ENCODE results near the gene FMN1.

Gene FMN1

DNA sequence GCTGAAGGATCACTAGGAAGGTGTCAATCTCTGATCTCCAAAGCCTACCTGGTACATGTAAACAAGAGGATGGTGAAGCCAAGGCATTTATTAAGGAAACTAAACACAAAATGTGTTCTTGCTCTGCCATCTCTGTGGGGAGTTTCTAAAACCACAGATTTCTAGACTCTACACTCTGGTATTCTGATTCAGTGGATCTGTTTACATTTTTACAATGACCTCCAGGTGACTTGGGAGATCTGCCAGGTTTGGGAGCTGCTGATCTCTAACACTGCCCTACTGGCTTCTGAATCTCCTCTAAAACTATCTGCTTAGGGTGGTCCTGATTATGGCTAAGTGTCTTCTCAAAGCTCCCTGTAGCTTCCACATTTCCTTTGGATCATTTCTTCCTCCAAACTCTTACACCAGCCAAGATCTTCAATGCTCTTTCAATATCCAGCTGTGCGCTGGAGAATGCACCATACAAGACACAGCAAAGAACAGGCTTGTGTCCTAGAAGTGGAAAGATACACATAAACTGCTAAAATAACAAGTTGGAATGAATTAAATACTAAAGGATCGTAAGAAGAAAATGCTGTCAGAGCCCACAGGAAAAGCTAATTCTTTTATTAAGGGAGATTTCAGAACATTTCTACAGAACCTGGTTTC, 404.0 kb downstream of the FMN1 start:
- H2AFZ ChIP-seq (ENCODE audit: low read length, unreplicated experiment) = no peak overlapping the region
- peaks cover 25% of the 10 kb centered on the region for H3K4me1 ChIP-seq (ENCODE audit: control insufficient read depth, insufficient read depth, low read length, unreplicated experiment)
- no peaks in the 10 kb centered on the region for H3K79me2 ChIP-seq (ENCODE audit: control insufficient read depth, insufficient read depth, low read length, unreplicated experiment)
- no peaks in the 10 kb centered on the region for H3K27me3 ChIP-seq (ENCODE audit: insufficient read depth, low read length)
- no peak overlapping the region for H3K4me3 ChIP-seq (ENCODE audit: low read depth, low read length)
- no peak overlapping the region for H3K27ac ChIP-seq (ENCODE audit: low read depth, low read length)
- no peaks in the 10 kb centered on the region for H3K36me3 ChIP-seq (ENCODE audit: insufficient read depth, low read length)

DNA sequence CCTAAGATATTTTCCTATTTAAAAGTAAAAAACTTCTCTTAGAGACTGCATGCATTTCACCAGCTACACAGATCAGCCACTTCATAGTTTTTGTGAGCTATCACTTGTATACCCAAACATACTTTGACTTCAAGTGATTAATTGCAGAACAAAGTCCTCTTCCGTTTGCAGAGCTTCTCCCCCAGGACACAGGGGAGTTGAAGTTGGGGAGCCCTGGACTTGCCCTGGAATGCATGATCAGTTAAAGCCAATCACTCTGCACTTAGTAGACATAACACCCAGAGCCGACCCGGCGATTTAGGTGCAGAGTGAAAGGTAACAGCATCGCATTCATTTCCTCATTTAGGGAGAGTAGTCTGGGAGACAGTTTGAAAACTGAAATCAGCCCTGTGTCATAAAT, 406.6 kb downstream of the FMN1 start:
- Histone ChIP-seq H3K36me3 (ENCODE audit: insufficient read depth, low read length) (no peaks in the 10 kb centered on the region), H3K4me3 (ENCODE audit: low read depth, low read length) (no peak overlapping the region), H2AFZ (ENCODE audit: low read length, unreplicated experiment) (no peak overlapping the region)

DNA sequence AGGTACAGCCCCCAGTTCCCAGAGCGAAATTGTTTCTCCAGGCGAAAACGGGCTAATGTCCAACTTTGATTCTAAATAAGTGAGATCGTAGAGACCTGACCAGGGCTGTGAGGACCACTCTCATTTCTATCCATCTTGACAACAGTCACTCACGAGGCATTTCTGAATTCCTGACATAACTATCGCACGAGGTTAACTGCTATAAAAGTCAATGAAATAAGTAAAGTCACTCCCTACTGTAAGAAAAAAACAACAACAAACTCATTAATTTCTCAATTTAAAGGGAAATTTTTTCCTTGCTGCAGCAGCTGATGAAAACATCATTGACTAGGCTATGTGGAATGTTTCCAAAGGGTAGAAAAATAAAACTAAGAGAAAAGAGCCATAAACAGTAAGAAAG, 407.6 kb downstream of the FMN1 start:
- no peaks in the 10 kb centered on the region for H3K79me2 ChIP-seq (ENCODE audit: control insufficient read depth, insufficient read depth, low read length, unreplicated experiment)
- H3K4me3 ChIP-seq (ENCODE audit: low read depth, low read length) = no peak overlapping the region
- H2AFZ ChIP-seq (ENCODE audit: low read length, unreplicated experiment) = no peak overlapping the region
- H3K36me3 ChIP-seq (ENCODE audit: insufficient read depth, low read length) = no peaks in the 10 kb centered on the region
- H3K4me1 ChIP-seq (ENCODE audit: control insufficient read depth, insufficient read depth, low read length, unreplicated experiment) = peaks cover 27% of the 10 kb centered on the region
- H3K27ac ChIP-seq (ENCODE audit: low read depth, low read length) = no peak overlapping the region
- H3K27me3 ChIP-seq (ENCODE audit: insufficient read depth, low read length) = no peaks in the 10 kb centered on the region

More for the DNA sequence above, 406.6 kb downstream of the FMN1 start:
- Histone ChIP-seq H3K79me2 (ENCODE audit: control insufficient read depth, insufficient read depth, low read length, unreplicated experiment) (no peaks in the 10 kb centered on the region), H3K27me3 (ENCODE audit: insufficient read depth, low read length) (no peaks in the 10 kb centered on the region), H3K4me1 (ENCODE audit: control insufficient read depth, insufficient read depth, low read length, unreplicated experiment) (peaks cover 27% of the 10 kb centered on the region), H3K27ac (ENCODE audit: low read depth, low read length) (no peak overlapping the region)

DNA sequence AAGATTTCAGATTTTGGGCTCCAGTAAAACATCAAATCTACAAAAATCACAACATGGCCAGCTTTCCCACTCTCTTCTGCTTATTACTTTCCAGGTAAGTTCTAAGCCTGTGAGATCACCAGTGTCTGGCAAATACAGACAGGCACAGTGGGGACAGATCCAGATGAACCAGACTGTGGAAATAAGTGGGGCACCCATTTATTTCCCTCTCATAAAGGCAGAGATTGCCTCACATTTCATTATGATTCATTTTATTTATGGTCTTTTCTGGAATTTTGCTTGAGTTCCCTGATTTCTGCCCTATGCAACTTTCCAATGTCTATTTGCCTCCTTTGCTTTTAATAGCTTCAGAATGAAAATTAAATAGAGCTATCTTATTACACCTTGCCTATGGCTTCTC, 409.9 kb downstream of the FMN1 start:
- peak overlapping the region; percentile 9 for H2AFZ ChIP-seq (ENCODE audit: low read length, unreplicated experiment)
- H3K4me1 ChIP-seq (ENCODE audit: control insufficient read depth, insufficient read depth, low read length, unreplicated experiment) = peaks cover 15% of the 10 kb centered on the region
- H3K79me2 ChIP-seq (ENCODE audit: control insufficient read depth, insufficient read depth, low read length, unreplicated experiment) = no peaks in the 10 kb centered on the region
- H3K36me3 ChIP-seq (ENCODE audit: insufficient read depth, low read length) = no peaks in the 10 kb centered on the region
- no peaks in the 10 kb centered on the region for H3K27me3 ChIP-seq (ENCODE audit: insufficient read depth, low read length)
- no peak overlapping the region for H3K4me3 ChIP-seq (ENCODE audit: low read depth, low read length)
- peak overlapping the region; percentile 5; the same call in 1 of the 2 replicates for H3K27ac ChIP-seq (ENCODE audit: low read depth, low read length)

DNA sequence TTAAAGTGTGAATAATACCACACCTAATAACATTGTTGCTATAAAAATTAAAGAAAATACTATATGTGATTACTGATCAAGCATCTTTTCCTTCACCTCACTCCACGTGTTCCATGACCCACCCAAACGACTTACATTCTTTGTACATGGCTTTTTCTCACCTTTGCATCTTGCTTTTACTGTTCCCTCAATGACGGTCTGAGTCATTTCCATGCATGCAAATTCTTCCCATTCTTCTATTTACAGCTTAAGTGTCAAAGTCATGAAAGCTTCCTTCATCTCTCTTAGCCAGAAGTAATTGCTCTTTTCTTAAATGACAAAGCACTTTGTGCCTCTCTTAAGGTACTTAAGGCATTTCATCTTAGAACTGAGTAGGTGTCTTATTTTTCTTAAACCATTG, 412.7 kb downstream of the FMN1 start:
- H3K27ac ChIP-seq (ENCODE audit: low read depth, low read length) = no peak overlapping the region

DNA sequence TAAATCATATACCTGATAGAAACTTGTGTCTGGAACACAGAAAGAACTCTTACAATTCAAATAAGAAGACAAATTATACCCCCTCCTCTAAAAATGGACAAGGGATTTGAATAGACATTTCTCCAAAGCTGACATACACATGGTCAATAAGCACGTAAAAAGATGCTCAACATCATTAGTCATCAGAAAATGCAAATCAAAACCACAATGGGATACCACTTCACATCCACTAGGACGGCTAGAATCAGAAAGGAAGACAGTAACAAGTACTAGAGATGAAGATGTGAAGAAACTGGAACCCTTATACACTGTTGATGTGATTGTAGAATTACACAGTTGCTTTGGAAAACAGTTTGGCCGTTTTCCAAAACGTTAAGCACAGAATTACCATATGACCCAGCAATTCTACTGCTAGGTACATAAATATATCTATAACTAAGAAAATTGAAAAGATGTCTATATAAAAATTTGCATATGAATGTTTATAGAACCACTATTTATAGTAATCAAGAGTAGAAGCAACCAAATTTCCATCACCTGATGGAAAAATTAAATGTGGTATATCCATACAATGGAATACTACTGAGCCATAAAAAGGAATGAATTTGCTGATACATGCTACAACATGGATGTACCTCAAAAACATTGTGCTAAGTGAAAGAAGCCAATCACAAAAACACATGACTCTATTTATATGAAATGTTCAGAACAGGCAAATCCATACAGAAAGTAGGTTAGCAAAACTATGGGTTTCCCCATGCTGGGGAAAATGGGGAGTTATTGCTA, 415.9 kb downstream of the FMN1 start:
- Histone ChIP-seq H3K36me3 (ENCODE audit: insufficient read depth, low read length) (0 out of 2 replicates have a peak, but pooled peaks cover 3% of the 10 kb centered on the region), H3K4me3 (ENCODE audit: low read depth, low read length) (no peak overlapping the region), H3K27me3 (ENCODE audit: insufficient read depth, low read length) (no peaks in the 10 kb centered on the region), H3K4me1 (ENCODE audit: control insufficient read depth, insufficient read depth, low read length, unreplicated experiment) (peaks cover 35% of the 10 kb centered on the region), H3K27ac (ENCODE audit: low read depth, low read length) (no peak overlapping the region), H2AFZ (ENCODE audit: low read length, unreplicated experiment) (no peak overlapping the region), H3K79me2 (ENCODE audit: control insufficient read depth, insufficient read depth, low read length, unreplicated experiment) (no peaks in the 10 kb centered on the region)

More for the DNA sequence above, 412.7 kb downstream of the FMN1 start:
- no peak overlapping the region for H2AFZ ChIP-seq (ENCODE audit: low read length, unreplicated experiment)
- no peaks in the 10 kb centered on the region for H3K27me3 ChIP-seq (ENCODE audit: insufficient read depth, low read length)
- 0 out of 2 replicates have a peak, but pooled peaks cover 3% of the 10 kb centered on the region for H3K36me3 ChIP-seq (ENCODE audit: insufficient read depth, low read length)
- H3K79me2 ChIP-seq (ENCODE audit: control insufficient read depth, insufficient read depth, low read length, unreplicated experiment) = no peaks in the 10 kb centered on the region
- no peak overlapping the region for H3K4me3 ChIP-seq (ENCODE audit: low read depth, low read length)
- peaks cover 16% of the 10 kb centered on the region for H3K4me1 ChIP-seq (ENCODE audit: control insufficient read depth, insufficient read depth, low read length, unreplicated experiment)

DNA sequence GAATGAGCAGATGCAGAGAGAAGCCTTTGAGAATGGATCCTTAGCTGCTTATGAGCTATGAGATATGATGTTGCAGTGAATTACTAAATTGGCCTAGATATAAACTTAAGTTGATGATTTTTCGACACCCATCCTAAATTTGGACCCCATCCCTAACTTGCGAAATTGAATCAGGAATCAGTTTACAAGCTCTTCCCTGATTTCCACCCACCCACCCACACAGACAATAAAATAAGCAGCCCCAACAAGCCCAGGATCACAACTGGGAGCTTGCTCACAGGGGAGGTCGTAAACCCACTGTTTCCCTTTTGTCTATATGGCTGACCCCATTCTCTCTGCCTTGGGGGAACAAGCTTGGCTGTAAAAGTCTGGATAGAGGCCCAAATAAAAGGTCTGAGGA, 419.4 kb downstream of the FMN1 start:
- H3K4me1 ChIP-seq (ENCODE audit: control insufficient read depth, insufficient read depth, low read length, unreplicated experiment) = peaks cover 47% of the 10 kb centered on the region

DNA sequence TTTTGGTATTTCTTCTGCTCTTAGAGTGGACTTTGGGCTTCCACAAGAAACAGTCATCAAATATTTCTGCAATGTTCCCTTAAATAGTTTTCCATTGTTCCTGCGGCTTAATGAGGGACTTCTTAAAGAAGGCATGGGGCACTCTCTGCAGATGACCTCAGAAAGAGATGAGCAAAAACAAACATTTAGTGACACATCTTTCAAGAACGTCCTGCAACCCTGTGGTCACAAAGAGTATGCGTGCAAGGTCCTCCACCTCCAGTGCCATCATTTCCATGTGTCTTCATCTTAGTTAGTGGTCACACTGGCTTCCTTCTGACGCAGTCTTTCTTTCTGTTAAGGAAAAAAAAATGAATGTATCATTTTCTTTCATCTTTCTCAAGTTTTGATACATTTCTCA, 420.5 kb downstream of the FMN1 start:
- H2AFZ ChIP-seq (ENCODE audit: low read length, unreplicated experiment) = no peak overlapping the region
- no peaks in the 10 kb centered on the region for H3K79me2 ChIP-seq (ENCODE audit: control insufficient read depth, insufficient read depth, low read length, unreplicated experiment)
- peaks cover 47% of the 10 kb centered on the region for H3K4me1 ChIP-seq (ENCODE audit: control insufficient read depth, insufficient read depth, low read length, unreplicated experiment)
- H3K27me3 ChIP-seq (ENCODE audit: insufficient read depth, low read length) = no peaks in the 10 kb centered on the region
- peak overlapping the region; percentile 20; the same call in 1 of the 2 replicates for H3K4me3 ChIP-seq (ENCODE audit: low read depth, low read length)
- 0 out of 2 replicates have a peak, but pooled peaks cover 3% of the 10 kb centered on the region for H3K36me3 ChIP-seq (ENCODE audit: insufficient read depth, low read length)
- H3K27ac ChIP-seq (ENCODE audit: low read depth, low read length) = peak overlapping the region; percentile 99

More for the DNA sequence above, 419.4 kb downstream of the FMN1 start:
- Histone ChIP-seq H3K4me3 (ENCODE audit: low read depth, low read length) (no peak overlapping the region), H3K36me3 (ENCODE audit: insufficient read depth, low read length) (0 out of 2 replicates have a peak, but pooled peaks cover 3% of the 10 kb centered on the region), H2AFZ (ENCODE audit: low read length, unreplicated experiment) (no peak overlapping the region), H3K27ac (ENCODE audit: low read depth, low read length) (peak overlapping the region; percentile 99), H3K79me2 (ENCODE audit: control insufficient read depth, insufficient read depth, low read length, unreplicated experiment) (no peaks in the 10 kb centered on the region), H3K27me3 (ENCODE audit: insufficient read depth, low read length) (no peaks in the 10 kb centered on the region)

DNA sequence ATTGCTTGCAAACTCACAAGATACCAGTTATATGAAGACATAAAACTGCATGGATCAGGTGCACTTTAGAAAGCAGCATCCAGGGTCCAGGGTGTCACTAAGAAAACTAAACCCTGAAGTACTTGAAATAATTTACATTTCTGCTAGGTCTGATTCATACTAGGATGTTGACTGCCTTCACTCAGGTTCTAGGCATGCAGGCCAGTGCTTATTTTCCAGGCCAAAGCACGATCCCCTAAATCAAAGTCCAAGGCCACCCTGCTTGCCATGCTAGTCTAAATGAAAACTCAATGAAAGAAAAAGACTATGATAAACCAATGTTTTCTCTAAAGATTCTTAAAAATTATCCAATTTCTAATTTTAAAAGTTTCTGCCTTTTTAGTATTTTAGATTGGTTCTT, 427.3 kb downstream of the FMN1 start:
- Histone ChIP-seq H3K27me3 (ENCODE audit: insufficient read depth, low read length) (no peaks in the 10 kb centered on the region), H2AFZ (ENCODE audit: low read length, unreplicated experiment) (no peak overlapping the region), H3K4me1 (ENCODE audit: control insufficient read depth, insufficient read depth, low read length, unreplicated experiment) (peaks cover 6% of the 10 kb centered on the region), H3K36me3 (ENCODE audit: insufficient read depth, low read length) (no peaks in the 10 kb centered on the region), H3K27ac (ENCODE audit: low read depth, low read length) (no peak overlapping the region), H3K4me3 (ENCODE audit: low read depth, low read length) (no peak overlapping the region), H3K79me2 (ENCODE audit: control insufficient read depth, insufficient read depth, low read length, unreplicated experiment) (no peaks in the 10 kb centered on the region)

DNA sequence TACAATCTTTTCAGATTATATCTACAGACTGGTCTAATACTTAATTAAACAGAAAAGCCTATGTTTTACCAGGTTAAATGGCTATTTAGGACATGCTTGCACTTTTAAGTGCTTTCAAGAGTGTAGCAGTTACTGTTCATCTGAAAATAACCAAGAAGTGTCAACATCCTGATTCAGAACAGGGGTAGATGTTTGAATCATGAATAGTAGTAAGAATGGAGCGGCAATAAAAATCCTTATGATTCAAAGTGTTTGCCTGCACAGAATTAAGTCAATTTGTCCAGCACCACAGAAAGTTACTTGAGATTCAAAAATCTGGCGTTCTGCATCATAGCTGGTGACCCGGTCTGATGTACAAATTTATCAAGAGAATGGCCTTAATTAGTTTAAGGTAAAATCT, 428.4 kb downstream of the FMN1 start:
- Histone ChIP-seq H3K36me3 (ENCODE audit: insufficient read depth, low read length) (no peaks in the 10 kb centered on the region), H3K27me3 (ENCODE audit: insufficient read depth, low read length) (no peaks in the 10 kb centered on the region), H3K4me1 (ENCODE audit: control insufficient read depth, insufficient read depth, low read length, unreplicated experiment) (peaks cover 6% of the 10 kb centered on the region), H3K4me3 (ENCODE audit: low read depth, low read length) (no peak overlapping the region), H3K79me2 (ENCODE audit: control insufficient read depth, insufficient read depth, low read length, unreplicated experiment) (no peaks in the 10 kb centered on the region), H3K27ac (ENCODE audit: low read depth, low read length) (no peak overlapping the region), H2AFZ (ENCODE audit: low read length, unreplicated experiment) (no peak overlapping the region)

DNA sequence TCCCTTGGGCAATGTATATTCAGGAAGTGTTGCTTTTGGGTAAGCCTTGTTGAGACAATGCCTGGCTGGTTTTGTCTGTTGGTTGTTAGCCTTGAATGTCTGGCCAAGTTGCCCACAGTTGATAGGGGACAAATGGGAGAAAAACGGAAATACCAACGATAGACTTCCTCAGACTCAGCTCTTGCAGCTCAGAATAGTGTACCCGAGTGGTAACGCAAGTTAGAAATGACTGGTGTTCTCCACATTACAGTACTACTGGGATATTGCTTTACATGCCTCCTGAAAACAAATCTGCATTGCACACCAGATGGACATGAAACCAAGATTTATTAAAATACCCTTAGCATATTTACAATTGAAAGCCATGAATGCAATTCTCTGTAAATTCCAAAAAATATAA, 429.3 kb downstream of the FMN1 start:
- Histone ChIP-seq H3K4me1 (ENCODE audit: control insufficient read depth, insufficient read depth, low read length, unreplicated experiment) (peaks cover 6% of the 10 kb centered on the region), H2AFZ (ENCODE audit: low read length, unreplicated experiment) (no peak overlapping the region), H3K27me3 (ENCODE audit: insufficient read depth, low read length) (no peaks in the 10 kb centered on the region), H3K4me3 (ENCODE audit: low read depth, low read length) (no peak overlapping the region), H3K36me3 (ENCODE audit: insufficient read depth, low read length) (no peaks in the 10 kb centered on the region), H3K27ac (ENCODE audit: low read depth, low read length) (no peak overlapping the region), H3K79me2 (ENCODE audit: control insufficient read depth, insufficient read depth, low read length, unreplicated experiment) (no peaks in the 10 kb centered on the region)
